Keratinocyte (primary cell): Measurements from ENCODE around the gene SURF4. TPM values are rescaled to one million over a fixed set of nuclear protein-coding genes. Genes with fewer than 3 reads are reported as not detected.

ENCODE experiments used
- DNase-seq: peaks from one replicate; pipeline ENCODE4 v3.0.0-alpha.2; 2011; ENCODE audit warnings: low read depth, missing footprints, low spot score
- FAIRE-seq: peaks from 2 replicates; lab custom pipeline; 2011; peaks lifted over from hg19 to GRCh38; lab: Jason Lieb, UNC
- H2AFZ ChIP-seq: 2 replicates; pipeline ENCODE4 v1.6.0; 2012; ENCODE audit warnings: low read length, control low read depth, inconsistent platforms; ENCODE audit not compliant: control insufficient read depth
- H3K27ac ChIP-seq: 2 replicates; pipeline ENCODE4 v1.5.1; 2011; ENCODE audit warnings: low read length; ENCODE audit not compliant: control insufficient read depth, insufficient read depth
- H3K27me3 ChIP-seq: 3 replicates; pipeline ENCODE4 v1.6.0; 2011; ENCODE audit warnings: low read length; ENCODE audit not compliant: control insufficient read depth, insufficient read depth; ENCODE audit errors: extremely low read depth
- H3K36me3 ChIP-seq, 2 experiments: 2 replicates in 1 of 2; 3 replicates in 1 of 2; pipeline ENCODE4 v1.5.1; 2011; ENCODE audit warnings: low read length in 2 of 2, mild to moderate bottlenecking in 1 of 2; ENCODE audit not compliant: control insufficient read depth in 2 of 2, insufficient read depth in 2 of 2; ENCODE audit errors: extremely low read depth in 1 of 2
- H3K4me1 ChIP-seq: 3 replicates; pipeline ENCODE4 v1.5.1; 2011; ENCODE audit warnings: low read length; ENCODE audit not compliant: control insufficient read depth, insufficient read depth; ENCODE audit errors: extremely low read depth
- H3K4me2 ChIP-seq: 3 replicates; pipeline ENCODE4 v1.6.0; 2011; ENCODE audit warnings: low read depth, low read length; ENCODE audit not compliant: control insufficient read depth, insufficient read depth; ENCODE audit errors: extremely low read depth
- H3K4me3 ChIP-seq, 3 experiments: fragments of 200-600 bp in 1 of 3; sonication (generic) in 1 of 3; 2 replicates in 2 of 3; 3 replicates in 1 of 3; pipeline ENCODE4 v1.5.1; 2011 to 2016; ENCODE audit warnings: low read length in 3 of 3, mild to moderate bottlenecking in 3 of 3, control low read depth in 2 of 3, inconsistent platforms in 1 of 3, low read depth in 1 of 3, mixed read lengths in 1 of 3, mixed run types in 1 of 3, moderate library complexity in 1 of 3; ENCODE audit not compliant: control insufficient read depth in 2 of 3, insufficient read depth in 2 of 3; ENCODE audit errors: extremely low read depth in 1 of 3
- H3K79me2 ChIP-seq: 2 replicates; pipeline ENCODE4 v1.6.0; 2012; ENCODE audit warnings: low read length; ENCODE audit not compliant: control insufficient read depth, insufficient read depth
- H3K9ac ChIP-seq: 3 replicates; pipeline ENCODE4 v1.6.0; 2011; ENCODE audit warnings: low read length; ENCODE audit not compliant: control insufficient read depth, insufficient read depth; ENCODE audit errors: extremely low read depth
- H3K9me1 ChIP-seq: 3 replicates; pipeline ENCODE4 v1.6.0; 2011; ENCODE audit warnings: low read length; ENCODE audit not compliant: control insufficient read depth, insufficient read depth; ENCODE audit errors: extremely low read depth
- H3K9me3 ChIP-seq: 2 replicates; pipeline ENCODE4 v1.5.1; 2012; ENCODE audit warnings: low read depth, low read length; ENCODE audit not compliant: control insufficient read depth
- H4K20me1 ChIP-seq: 3 replicates; pipeline ENCODE4 v1.6.0; 2011; ENCODE audit warnings: low read length; ENCODE audit not compliant: control insufficient read depth, insufficient read depth; ENCODE audit errors: extremely low read depth
- CTCF ChIP-seq, 3 experiments: IDR thresholded peaks in 1 of 3; conservative IDR thresholded peaks in 1 of 3; optimal IDR thresholded peaks in 1 of 3; 2 replicates in 2 of 3; 3 replicates in 1 of 3; pipeline versions ENCODE3 to v1.5.1; 2011; ENCODE audit warnings: low read length in 3 of 3, mild to moderate bottlenecking in 3 of 3, moderate library complexity in 2 of 3, control low read depth in 1 of 3, inconsistent platforms in 1 of 3; ENCODE audit not compliant: insufficient read depth in 2 of 3; ENCODE audit errors: extremely low read depth in 1 of 3
- EZH2 ChIP-seq: IDR thresholded peaks from one replicate; pipeline ENCODE4 v1.6.1; 2012; ENCODE audit warnings: inconsistent platforms, mild to moderate bottlenecking, low read length, moderate library complexity
- dilution Hi-C: fragments of 300-500 bp; cut with MboI; formaldehyde crosslinking; loops from one replicate; pipeline ENCODE4 v1.7.0; 2020; ENCODE audit warnings: low sequenced_read_pairs; ENCODE audit not compliant: extremely low pct_ligation_motif_present
- polyA plus RNA-seq, 5 experiments: library from polyadenylated mRNA; depleted of rRNA in 3 of 5; stranded (reverse) in 3 of 5; stranded (forward) in 1 of 5; unstranded in 1 of 5; fragments of >200 nt; gene quantifications; 1 replicate in 1 of 5; 2 replicates in 3 of 5; 3 replicates in 1 of 5; pipeline versions ENCODE4 v1.2.1 to v1.2.3, GENCODE V29; 2011 to 2012; ENCODE audit warnings: missing spikeins in 2 of 5, low read depth in 1 of 5, low replicate concordance in 1 of 5

SURF4 gene
- polyA plus RNA-seq, 1 donor (not counting 4 experiments of a cell fraction or from before 2014, with no cell fraction given), result 153 TPM

GRCh38 chr9:133361507-133362092 is 14.3 kb downstream of the SURF4 start:
- Histone ChIP-seq H3K9me1 (no peaks in the 10 kb centered on the region), H3K9me3 (no peaks in the 10 kb centered on the region), H3K4me2 (no peak overlapping the region), H3K79me2 (peaks cover 35% of the 10 kb centered on the region), H2AFZ (no peak overlapping the region), H3K27me3 (no peaks in the 10 kb centered on the region), H3K27ac (no peak overlapping the region), H3K4me3 (no peak overlapping the region), H3K9ac (no peak overlapping the region), H3K4me1 (peaks cover 57% of the 10 kb centered on the region), H3K36me3 (peaks cover 36 to 48% of the 10 kb centered on the region in 2 experiments), H4K20me1 (peaks cover 5% of the 10 kb centered on the region)
- FAIRE-seq, result no peak
- no peak for DNase-seq
- dilution Hi-C loops, result no loop called here
- TF ChIP-seq EZH2 (no peak), CTCF (optimal IDR thresholded peaks at IDR 0.05 in 1 of 3, IDR thresholded peaks at IDR 0.05 in 1 of 3, conservative IDR thresholded peaks at IDR 0.05 in 1 of 3; ENCODE audit: extremely low read depth in 1 of 3, insufficient read depth in 2 of 3, low read length in 3 of 3) (no peak)

DNA sequence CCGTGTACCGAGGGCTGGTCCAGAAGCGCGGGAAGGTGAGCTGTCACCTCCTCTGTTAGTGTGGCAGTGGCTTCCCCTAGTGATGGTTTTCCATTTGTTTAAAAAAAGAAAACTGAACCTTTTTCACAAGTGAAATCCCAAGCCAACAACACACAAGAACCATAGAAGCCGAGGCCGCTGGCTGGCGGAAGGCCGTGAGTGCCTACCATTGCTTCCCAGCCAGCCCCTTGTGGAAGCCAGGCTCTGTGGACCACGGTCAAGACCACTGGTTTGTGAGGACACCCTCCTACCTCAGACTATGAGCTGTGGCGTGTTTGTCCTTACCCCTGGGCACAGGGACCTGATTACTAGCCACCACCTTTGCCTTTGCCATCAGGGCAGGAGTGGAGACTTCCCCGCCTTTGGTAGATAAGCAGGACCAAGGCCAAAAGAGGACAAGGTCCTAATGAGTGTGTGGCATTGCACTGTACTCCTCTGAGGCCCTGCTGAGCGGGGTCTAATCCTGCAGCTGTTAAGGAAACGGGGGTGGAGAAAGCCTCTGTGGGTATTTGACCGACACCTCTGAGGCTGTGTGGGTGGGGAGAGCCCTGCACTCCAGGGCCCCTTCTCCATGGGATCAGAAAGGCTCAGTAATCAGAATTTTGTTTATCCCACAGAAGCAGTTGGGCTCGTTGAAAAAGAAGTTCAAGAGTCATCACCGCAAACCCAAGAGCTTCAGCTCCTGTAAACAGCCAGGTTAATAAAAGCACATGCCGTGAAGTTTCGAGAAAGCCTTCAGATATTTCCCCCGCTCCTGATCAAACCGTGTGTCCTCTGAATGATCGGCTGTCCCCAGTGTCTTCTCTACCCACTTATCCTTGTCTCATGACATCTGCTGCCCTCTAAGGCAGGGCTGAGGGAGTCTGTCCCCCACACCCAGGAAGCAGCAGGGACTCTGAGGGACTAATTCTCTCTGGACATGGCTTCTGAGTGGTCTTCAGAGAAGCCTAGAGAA is 15.2 kb downstream of the SURF4 start:
- no peak overlapping the region for H2AFZ ChIP-seq
- H3K4me1 ChIP-seq, result peaks cover 50% of the 10 kb centered on the region
- H4K20me1 ChIP-seq, result peaks cover 4% of the 10 kb centered on the region
- peaks cover 29% of the 10 kb centered on the region for H3K79me2 ChIP-seq
- TF ChIP-seq EZH2 (no peak), CTCF (optimal IDR thresholded peaks at IDR 0.05 in 1 of 3, IDR thresholded peaks at IDR 0.05 in 1 of 3, conservative IDR thresholded peaks at IDR 0.05 in 1 of 3; ENCODE audit: extremely low read depth in 1 of 3, insufficient read depth in 2 of 3, low read length in 3 of 3) (no peak)
- H3K27ac ChIP-seq, result no peak overlapping the region
- H3K9me1 ChIP-seq, result no peaks in the 10 kb centered on the region
- FAIRE-seq (no peak), DNase-seq (no peak)
- dilution Hi-C loops, result no loop called here
- peaks cover 31 to 41% of the 10 kb centered on the region in 2 experiments for H3K36me3 ChIP-seq
- no peak overlapping the region for H3K4me3 ChIP-seq
- no peaks in the 10 kb centered on the region for H3K27me3 ChIP-seq
- H3K9me3 ChIP-seq, result no peaks in the 10 kb centered on the region
- no peak overlapping the region for H3K9ac ChIP-seq
- no peak overlapping the region for H3K4me2 ChIP-seq
